ENCODE results near the gene SLC24A3.
"Not testable (repeated sequence)": the region's sequence is repeated elsewhere in the genome, so short reads cannot be mapped to it uniquely, and the experiment has no call there.

The SLC24A3 gene

DNA sequence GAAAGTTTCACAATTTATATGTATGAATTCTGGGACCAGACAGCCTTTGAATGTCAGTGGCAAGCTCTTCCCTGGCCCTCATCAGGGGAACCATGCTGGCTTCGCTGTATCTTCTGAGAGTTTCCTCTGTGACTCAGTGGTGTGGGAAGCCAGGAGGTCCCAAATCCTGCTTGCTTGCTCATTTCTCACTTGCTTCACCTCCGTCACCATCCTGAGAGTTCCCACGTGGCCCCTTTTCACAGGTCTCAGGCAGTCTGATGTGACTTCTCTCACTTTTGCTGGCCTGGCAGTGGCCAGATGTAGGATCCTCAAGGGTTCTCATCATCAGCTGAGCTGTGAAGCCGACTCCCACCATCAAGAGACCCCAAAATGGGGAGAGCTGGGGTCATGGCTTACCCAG lies 517.2 kb downstream of the SLC24A3 start:
- no peak for DNase-seq

DNA sequence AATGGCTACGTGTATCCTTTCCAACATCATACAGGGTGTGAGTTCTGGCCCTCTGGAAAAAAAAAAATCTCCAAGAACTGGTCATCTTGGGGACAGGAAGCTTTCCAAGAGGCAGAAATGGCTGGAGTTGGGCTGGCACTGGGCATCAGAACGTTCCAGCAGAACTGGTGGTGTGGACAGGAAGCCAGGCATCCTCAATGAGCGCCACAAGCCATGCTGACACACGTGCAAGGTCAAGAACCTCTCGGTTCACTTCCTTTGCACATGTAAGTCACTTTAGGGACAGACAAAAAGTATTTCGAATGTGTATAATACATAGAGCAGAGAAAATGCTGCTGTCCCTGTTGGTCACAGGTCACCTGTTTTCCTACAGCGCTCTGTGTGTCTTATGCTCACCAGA lies 518.3 kb downstream of the SLC24A3 start:
- DNase-seq = no peak

DNA sequence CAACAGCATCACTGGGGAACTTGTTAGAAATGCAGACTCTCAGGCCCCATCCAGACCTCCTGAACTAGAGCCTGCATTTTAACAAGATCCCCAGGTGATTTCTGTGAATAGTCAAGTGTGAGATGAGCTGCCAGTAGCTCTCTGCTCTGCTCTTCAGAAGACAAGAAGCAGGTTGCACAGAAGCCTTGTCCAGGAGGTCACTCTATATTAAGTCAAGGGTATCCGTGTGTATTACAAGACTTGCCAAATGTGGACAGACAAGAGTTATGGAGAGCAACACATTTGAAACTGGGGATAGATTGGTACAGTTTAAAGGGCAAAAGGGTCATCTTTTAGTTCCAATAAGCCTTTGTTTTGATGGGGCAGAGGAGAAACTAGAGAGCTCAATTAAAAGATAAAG lies 522.4 kb downstream of the SLC24A3 start:
- DNase-seq = no peak

DNA sequence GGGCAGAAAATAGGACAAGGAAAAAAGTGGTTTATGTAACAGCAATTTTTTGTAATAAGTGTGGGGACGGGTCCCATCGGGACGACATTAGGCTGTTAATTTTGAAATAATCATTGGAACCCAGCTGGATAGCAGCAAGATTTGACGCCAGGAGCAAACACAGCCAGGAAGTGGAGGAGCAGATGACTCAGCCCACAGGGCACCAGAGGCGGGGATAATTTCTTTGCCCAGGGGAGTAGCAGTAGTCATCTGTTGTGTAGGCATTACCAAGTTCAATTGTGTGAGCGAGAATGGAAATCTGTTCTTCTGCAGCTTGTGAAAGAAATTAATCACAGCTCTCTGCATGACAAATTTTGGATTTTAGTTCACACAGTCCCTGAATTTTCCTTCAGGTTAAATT lies 523.0 kb downstream of the SLC24A3 start:
- DNase-seq = peak; percentile 42

DNA sequence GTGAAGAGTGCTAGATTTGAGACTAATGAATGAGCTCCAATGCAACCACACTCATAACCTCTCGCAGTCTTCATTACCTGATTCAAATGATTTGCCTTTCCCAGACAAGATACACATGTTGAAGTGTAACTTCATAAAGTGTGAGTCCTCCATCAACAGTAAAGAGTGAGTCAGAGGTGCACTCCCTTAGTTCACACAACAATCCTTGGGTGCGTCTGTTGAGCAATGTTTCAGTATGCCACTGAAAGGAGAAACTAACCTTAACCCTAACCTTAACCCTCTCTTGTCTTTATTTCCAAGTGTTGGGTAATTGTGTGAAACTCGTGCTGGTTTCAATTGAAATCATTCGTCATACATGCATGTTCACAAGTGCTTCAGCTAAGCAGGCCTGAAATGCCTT lies 524.6 kb downstream of the SLC24A3 start:
- no peak for DNase-seq

DNA sequence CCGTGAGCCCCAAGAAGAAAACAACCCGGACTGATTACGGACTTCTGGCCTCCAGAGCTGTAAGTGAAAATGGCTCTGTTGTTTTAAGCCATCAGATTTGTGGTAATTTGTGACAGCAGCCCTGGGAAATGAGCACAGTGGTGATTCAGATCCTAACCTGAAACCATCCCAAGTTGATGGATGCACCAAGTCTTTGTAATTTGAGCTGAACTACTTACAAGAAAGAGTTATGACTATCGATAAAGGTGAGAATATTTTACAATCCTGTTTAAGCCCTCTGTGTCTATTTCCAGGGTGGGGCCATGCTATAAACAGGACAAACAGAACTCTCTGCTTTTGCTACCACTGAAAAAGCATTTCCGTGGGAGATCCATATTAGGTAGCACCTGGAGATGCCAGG lies 526.5 kb downstream of the SLC24A3 start:
- DNase-seq = no peak

DNA sequence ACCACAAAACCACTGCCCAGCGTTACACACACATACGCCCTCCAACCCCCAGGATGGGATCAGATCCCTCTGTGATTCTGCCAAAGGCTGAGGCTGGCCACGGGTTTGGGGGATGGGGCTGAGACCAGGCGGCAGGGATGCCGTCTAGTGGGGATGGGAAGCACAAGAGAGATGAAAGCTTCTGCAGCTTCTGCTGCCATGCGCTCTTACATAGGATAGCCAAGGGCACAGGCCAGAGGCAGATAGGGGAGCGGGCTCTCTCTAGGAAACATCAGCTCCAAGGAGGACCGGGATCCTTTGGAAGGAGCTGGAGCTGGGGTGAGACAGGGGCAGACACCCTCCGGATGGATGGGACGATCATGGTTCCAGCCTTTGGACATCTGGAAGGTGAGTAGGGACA lies 526.9 kb downstream of the SLC24A3 start:
- DNase-seq = no peak

DNA sequence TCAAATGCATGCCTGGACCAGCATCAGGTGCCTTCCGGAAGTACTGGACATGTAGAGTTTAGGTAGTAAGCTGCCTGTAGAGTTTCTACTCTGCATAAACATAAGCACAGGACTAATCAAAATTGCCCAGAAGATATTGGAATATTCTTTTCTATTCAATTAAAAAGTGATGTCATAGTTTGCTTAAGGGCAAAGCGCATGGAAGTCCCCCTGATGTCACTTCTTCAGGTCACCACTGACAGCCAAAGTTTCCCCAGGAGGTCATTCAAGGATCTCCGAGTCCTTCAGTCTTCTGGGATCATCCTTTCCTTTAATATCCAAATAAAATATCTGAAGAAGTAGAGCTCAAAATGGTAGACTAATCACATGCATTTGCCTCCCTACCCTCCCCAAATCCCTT lies 528.1 kb downstream of the SLC24A3 start:
- no peak for DNase-seq

DNA sequence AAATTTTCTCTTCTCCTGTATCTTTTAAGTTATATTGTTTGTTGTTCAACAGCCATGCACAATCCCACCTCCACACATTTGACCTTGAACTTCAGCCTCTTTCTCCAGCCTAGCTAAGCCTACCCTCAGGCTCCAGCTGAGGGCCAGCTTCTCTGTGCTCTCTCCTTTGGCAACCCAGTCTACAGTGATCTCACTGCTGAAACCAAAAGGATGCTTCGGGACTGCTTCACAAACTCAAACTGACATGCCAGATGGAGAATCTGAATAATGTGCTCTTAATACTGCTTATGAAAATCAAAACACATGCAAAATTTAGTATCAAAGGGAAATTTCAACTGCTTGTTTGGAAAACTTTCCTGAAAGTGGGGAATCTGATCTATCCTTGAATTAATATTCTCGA lies 529.5 kb downstream of the SLC24A3 start:
- no peak for DNase-seq

DNA sequence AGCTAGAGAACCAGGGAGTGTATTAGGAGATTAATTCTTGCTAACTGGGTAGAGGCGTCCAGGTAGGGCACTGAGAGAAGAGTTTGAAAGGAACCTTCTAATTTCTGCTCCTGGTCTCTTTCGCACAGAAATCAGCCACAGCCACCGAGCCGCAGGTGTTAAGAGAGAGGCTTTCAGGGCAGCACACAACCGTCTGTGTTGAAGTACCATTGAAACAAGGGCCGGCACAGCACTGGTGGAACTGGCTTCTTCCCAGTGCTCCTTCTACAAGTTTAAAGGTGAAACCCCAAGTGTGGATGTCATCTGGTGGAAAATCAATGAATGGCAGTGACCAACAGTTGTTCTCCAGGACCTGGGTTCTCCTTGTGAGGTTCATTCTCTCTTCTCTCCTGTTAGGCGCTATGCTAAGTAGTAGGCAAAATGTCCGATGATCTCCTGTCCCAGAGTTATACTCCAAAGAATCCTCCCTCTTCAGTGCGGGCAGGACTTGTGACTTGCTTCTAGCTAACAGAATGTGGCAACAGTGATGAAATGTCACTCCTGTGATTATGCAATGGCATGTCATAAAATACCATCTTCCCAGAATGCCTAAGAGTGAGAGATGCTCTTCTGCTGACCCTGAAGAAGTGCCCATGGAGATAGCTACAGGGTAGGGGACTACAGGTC lies 530.7 kb downstream of the SLC24A3 start:
- DNase-seq = no peak

DNA sequence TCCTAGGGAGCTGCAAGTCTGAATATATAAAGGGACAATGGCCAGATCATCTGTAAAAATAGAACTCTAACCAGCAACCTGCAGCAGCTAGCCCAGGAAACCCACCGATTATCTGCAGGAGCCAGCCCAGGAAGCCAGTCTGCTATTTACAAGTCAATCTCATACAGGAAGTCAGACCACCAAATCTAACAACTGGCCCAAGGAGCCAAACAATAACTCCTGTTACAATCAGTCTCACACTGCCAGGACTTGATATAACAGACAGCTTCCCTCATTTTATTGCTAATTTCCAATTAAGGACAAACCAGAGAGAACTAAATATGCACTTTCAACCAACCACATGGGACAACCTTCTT lies 531.2 kb downstream of the SLC24A3 start:
- DNase-seq = no peak

DNA sequence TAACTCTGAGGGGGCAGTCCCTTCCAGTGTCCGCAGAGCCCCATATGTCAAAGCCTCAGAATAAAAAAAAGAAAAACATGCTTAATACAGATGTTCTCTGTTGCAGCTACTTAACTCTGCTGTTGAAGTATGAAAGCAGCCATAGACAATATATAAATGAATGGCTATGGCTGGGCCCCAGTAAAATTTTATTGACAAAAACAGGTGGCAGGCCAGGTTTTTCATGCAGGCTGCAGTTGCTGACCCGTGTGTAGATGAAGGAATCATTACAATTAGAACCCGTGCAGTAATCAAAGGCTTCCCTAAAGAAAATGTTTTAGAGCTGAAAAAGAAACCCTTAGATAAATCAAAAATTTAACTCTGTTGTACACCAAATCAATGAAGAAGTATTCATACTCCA lies 532.7 kb downstream of the SLC24A3 start:
- no peak for DNase-seq

DNA sequence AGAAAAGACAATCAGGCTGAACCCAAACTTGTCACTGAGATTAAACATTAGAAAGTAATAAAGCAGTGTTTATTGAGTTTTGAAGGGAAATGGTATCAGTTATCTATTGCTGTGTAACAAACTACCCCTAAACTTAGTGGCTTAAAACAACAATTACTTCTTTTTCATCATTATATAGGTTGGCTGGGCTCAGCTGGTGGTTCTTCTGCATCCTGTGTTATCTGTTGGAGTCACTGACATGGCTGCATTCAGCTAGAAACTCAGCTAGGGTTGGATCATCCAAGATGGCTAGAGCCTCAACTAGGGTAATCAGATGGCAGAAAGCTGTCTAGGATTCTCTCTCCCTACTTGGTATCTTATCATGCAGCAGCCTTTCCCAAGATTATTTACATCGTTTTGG lies 533.1 kb downstream of the SLC24A3 start:
- no peak for DNase-seq

DNA sequence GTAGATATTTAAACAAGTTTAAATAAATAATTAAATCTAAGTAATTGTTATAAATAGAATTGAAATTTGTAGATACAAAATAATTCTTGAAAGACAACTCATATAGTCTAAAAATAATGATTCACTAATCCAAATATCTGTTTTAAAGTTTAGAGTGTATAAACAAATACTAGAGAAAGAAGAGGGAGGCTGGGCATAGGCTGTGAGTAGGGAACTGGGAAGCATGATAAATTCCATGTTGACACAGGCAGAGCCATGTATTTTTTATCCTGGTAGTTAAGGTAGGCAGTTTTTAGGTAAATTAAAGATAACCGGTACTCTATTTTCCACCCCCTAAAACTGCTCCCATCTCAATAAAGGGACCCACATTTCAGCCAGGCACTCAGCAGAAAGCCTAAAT lies 534.0 kb downstream of the SLC24A3 start:
- DNase-seq = no peak

DNA sequence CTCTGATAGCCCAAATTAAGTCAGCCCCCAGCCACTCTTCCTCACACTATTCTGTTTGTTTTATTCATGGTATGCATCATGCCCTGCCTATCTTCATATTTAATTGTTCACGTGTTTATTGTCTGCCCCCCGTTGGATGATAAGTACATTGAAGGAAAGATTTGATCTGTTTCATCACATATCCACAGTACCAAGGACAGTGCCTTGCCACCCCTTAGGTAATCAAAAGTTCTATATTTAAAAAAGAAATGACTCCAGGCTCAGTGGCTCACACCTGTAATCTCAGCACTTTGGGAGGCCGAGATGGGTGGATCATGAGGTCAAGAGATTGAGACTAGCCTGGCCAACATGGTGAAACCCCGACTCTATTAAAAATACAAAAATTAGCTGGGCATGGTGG lies 535.5 kb downstream of the SLC24A3 start:
- DNase-seq = no peak

DNA sequence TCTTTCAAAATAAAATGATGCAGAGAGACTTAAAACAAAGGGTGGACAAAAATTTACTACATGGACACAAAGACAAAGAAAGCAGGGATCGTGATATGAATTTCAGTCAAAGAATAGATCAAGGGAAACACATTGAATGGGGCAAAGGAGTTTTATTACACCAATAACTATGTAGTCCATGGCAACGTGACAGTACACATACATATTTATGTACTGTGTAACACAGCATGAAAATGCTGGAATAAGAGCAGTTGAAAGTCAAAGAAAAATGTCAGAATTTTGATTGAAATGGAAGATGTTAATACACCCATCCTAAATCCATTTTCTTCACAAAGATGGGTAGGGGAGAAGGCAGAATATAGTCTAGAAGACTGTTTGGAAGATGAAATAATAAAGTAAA lies 536.2 kb downstream of the SLC24A3 start:
- DNase-seq = no peak

DNA sequence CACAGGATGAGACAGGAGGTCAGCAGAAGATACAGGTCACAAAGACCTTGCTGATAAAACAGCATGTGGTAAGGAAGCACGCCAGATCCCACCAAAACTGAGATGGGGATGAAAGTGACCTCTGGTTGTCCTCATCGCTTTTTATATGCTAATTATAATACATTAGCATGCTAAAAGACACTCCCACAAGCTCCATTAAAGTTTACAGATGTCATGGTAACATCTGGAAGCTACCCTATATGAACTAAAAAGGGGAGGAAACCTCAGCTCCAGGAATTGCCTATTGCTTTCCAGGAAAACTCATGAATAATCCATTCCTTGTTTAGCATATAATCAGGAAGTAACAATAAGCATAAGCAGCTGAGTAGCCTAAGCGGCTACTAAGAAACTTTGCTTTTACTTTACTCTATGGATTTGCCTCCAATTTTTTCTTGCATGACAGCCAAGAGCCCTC lies 537.2 kb downstream of the SLC24A3 start:
- DNase-seq = no peak

DNA sequence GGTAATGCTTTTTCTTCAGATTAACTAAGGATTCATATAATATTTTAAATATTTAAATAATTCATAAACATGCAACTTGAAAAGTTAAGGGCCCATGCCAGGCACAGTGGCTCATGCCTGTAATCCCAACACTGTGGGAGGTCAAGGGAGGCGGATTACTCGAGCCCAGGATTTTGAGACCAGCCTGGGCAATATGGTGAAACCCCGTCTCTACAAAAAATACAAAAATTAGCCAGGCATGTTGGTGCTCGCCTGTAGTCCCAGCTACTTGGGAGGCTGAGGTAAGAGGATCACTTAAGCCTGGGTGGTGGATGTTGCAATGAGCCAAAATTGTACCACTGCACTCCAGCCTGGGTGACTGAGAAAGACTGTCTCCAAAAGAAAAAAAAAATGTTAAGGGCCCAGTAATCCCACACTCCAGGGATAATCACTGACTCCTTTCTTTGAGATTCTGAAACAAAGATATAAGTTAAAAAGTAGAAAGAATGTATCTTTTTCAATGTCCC lies 537.7 kb downstream of the SLC24A3 start:
- DNase-seq = no peak

DNA sequence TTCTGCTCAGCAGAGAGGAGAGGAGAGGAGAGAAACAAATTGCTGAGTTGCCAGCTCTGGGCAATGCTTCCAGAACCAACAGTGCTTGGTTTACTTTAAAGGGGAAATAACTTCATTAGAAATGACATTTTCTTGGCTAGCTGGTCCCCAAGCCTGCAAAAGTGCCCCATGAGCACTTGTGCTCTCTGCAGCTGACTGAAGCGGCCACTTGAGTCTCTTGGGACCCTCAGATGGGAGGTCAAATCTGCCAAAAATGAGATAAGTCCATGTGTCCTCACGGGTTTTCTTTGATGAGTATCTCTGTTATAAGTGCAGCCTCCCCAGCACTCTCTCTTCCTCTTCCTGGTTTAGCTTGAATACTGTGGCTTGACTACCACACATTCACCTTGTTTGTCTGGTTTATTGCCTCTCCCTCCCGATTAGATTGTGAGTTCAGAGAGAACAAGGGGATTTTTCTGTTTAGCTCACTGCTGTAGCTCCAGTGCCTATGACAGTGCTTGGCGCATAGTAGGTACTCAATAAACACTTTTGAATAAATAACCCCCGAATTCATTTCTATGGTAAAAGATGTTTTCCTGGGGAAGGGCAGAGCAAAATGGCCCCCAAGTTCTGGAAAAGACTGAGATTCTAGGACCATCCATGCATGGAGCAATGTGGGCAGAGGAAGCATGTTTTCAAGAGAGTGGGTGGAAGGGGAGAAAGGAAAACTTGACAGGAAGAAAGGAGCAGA lies 538.6 kb downstream of the SLC24A3 start:
- no peak for DNase-seq

DNA sequence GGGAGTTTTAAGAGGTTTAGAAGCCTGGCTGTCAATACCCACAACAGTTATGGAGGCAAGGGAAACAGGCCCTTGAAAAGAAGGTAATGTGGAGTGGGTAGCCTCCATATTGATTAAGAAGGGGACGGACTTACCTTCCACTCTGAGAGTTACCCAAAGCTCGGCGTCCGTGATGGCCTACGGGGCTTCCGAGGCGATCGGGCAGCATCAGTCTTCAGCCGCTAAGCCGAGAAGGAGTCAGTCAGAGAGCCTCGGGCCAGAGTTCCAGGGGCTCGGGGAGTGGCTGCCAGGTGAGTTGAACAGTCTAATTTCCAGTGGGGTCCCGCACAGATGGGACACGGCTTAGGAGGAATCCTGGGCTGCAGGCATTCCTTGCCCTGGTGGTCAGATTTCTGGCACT lies 541.8 kb downstream of the SLC24A3 start:
- not testable (repeated sequence) for DNase-seq

DNA sequence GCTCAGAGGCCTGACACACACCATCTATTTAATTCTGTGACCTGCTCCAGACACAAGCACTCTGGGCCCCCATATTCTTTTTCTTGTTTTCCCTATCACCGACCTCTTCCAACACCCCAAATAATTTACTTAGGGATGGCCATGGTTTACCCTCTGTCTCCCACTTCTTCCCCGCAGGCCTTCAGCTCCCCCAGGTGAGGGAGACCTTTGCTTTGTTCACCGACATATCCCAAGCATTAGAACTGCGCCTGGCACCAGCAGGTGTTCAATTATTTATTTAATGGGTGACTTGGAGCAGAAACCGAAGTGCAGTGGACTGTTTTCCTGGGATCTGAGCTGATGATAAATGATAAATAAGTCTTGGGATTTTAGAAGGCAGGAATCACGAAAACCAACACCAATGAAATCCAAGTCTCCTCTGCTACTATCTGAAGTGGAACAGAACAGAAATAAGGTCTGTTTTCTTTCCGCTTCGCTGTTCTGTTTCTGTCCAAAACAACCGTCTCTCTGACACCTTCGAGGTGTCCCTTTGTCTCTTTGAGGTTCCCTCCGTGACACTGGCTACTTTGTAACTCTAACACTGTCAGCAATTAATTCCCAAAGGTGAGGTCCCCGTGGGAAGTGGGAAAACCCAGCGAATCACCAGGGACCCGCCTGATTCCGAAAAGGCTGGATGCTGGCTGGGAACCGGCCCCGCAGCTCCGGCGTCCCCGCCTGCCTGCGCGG lies 544.5 kb downstream of the SLC24A3 start:
- no peak for DNase-seq

DNA sequence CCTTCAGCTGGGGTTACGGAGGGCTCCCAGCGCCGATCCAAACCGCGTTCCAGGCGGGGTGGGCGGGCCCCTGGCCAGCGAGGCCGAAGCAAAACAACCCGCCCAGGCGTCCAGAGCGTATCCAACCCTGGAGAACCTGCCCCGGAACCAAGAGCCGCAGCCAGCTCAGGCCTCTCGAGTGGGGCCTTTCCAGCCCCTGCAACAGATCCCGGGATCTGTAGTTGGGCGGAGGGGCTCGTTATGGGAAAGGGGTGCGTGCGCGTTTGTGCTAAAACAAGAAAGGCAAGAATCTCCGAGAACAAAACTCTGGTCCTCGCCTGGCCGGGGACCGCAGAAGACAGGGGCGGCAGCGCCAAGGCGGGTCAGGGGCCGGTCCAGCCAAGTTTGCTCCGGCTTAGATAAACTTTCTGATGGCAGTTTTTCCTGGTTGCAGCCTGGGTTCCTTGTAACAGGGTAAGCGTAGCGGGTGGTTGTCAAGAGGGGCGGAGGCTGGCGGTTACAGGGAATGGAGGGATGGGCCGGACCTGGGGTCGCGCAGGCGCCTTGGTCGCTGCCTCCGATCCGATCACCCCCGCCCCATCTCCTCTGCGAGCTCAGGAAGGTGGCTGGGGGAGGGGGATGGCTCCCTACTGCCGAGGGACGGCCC lies 545.2 kb downstream of the SLC24A3 start:
- DNase-seq = no peak

DNA sequence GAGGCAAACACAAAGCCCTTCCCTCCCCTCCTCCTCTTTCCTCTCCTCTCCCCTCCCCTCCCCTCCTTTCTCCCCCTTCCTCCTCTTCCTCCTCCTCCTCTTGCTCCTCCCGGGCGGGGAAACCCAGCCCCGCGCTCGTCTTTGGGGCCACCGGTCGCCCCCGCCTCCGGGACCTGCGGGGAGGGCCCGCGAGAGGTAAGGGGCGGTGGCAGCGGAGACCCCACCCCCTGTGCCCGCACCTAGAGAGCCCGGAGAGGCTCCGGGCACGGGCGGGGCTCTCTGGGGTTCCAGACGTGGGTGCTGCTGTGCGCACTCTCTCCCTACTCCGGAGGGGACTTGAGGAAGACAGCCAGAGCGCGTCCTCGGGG lies 545.7 kb downstream of the SLC24A3 start, which contains the start of gene RIN2:
TSS of gene RIN2 (plus strand) at position 126 of the 368 bp plus-strand sequence. CDS start 131,344 bp downstream, outside the sequence.
- no peak for DNase-seq

Measured in amniotic stem cell (primary cell).